ENCODE measurements around the gene UGT1A5.

UGT1A5 gene

DNA sequence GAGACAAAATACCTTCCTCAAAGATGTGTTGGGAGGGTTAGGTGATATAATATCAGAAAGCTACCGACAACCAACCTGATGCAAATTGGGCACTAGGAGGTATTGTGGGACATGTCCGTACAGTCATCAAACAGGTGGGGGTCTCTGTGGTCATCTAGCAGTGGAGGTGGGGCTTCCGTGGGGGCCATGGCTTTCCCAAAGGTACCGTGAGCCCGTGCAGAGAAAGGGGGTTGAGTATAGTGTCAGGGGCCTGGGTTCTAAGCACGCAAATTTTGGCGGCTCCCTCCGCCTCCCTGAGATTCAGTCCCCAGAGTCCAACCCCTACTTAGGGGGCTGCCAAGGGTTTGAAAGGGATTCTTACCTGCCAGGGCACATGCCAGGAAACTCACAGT, 109.0 kb downstream of the UGT1A5 start:
- Histone ChIP-seq H3K27ac (ENCODE audit: low read depth, low read length) (no peak overlapping the region), H3K36me3 (ENCODE audit: control insufficient read depth in 5 of 5, insufficient read depth in 5 of 5, low read length in 5 of 5) (no peaks in the 10 kb centered on the region), H3K9me3 (ENCODE audit: control insufficient read depth in 5 of 5, low read length in 5 of 5) (no peaks in the 10 kb centered on the region), H3K27me3 (ENCODE audit: control insufficient read depth in 5 of 5, insufficient read depth in 4 of 5, low read length in 5 of 5) (no peaks in the 10 kb centered on the region), H3K4me3 (ENCODE audit: low read depth in 1 of 5, low read length in 5 of 5) (no peak overlapping the region), H3K9ac (ENCODE audit: low read length in 5 of 5) (no peak overlapping the region), H3K4me1 (ENCODE audit: control insufficient read depth in 5 of 5, insufficient read depth in 5 of 5, low read length in 5 of 5) (peaks cover 0 to 31% (median 13%) of the 10 kb centered on the region in 5 donors)

GRCh38 chr2:233822101-233822771, 109.5 kb downstream of the UGT1A5 start:
- no peak overlapping the region for H3K27ac ChIP-seq (ENCODE audit: low read depth, low read length)
- H3K36me3 ChIP-seq (ENCODE audit: control insufficient read depth in 5 of 5, insufficient read depth in 5 of 5, low read length in 5 of 5) = no peaks in the 10 kb centered on the region
- H3K4me3 ChIP-seq (ENCODE audit: low read depth in 1 of 5, low read length in 5 of 5) = no peak overlapping the region
- no peak overlapping the region for H3K9ac ChIP-seq (ENCODE audit: low read length in 5 of 5)
- H3K4me1 ChIP-seq (ENCODE audit: control insufficient read depth in 5 of 5, insufficient read depth in 5 of 5, low read length in 5 of 5) = peaks cover 0 to 25% (median 8%) of the 10 kb centered on the region in 5 donors
- no peaks in the 10 kb centered on the region for H3K27me3 ChIP-seq (ENCODE audit: control insufficient read depth in 5 of 5, insufficient read depth in 4 of 5, low read length in 5 of 5)
- no peaks in the 10 kb centered on the region for H3K9me3 ChIP-seq (ENCODE audit: control insufficient read depth in 5 of 5, low read length in 5 of 5)
